PC-3 (cell line): ENCODE data around the gene CNKSR3. TPM values are rescaled to one million over a fixed set of nuclear protein-coding genes. Genes with fewer than 3 reads are reported as not detected.

Source experiments
- ATAC-seq: fragments of 200-7000 bp; cut with Tn5 transposase; 2 replicates; pipeline ENCODE4 v1.9.1; 2020; ENCODE audit warnings: mild to moderate bottlenecking, moderate library complexity
- BruUV-seq: library from RNA; stranded (reverse); fragments of 400-500 nt; replicated peaks from 2 replicates; lab custom pipeline; 2021; lab: Mats Ljungman, UMichigan
- CTCF ChIA-PET: fragments of 300-600 bp; sonication (Branson Sonifier 250); formaldehyde crosslinking; loops from one replicate; lab custom pipeline; 2022; ENCODE audit warnings: antibody characterized with exemption; lab: Charles Lee
- POLR2A ChIA-PET: fragments of 300-600 bp; sonication (Branson Sonifier 250); formaldehyde crosslinking; loops from one replicate; lab custom pipeline; 2022; ENCODE audit warnings: antibody characterized with exemption; ENCODE audit not compliant: unreplicated experiment; lab: Charles Lee
- DNase-seq: peaks from one replicate; pipeline ENCODE4 v3.0.0-alpha.2; 2015
- H2AFZ ChIP-seq: fragments of 300-600 bp; sonication (generic); 2 replicates; pipeline ENCODE4 v1.6.0; 2016; ENCODE audit warnings: antibody characterized with exemption, low read length
- H3F3A ChIP-seq: fragments of 300-600 bp; sonication (generic); one replicate; pipeline ENCODE4 v1.6.0; 2017; ENCODE audit warnings: antibody characterized with exemption, low read length, control low read depth, mild to moderate bottlenecking; ENCODE audit not compliant: unreplicated experiment
- H3K27ac ChIP-seq: fragments of 300-600 bp; sonication (generic); 2 replicates; pipeline ENCODE4 v1.5.1; 2016; ENCODE audit warnings: mild to moderate bottlenecking, low read length
- H3K27me3 ChIP-seq: fragments of 300-600 bp; sonication (generic); 2 replicates; pipeline ENCODE4 v1.6.1; 2016; ENCODE audit warnings: low read length, mixed read lengths
- H3K36me3 ChIP-seq: fragments of 300-600 bp; sonication (generic); 2 replicates; pipeline ENCODE4 v1.6.1; 2016; ENCODE audit warnings: low read depth, mixed run types, low read length, mixed read lengths
- H3K4me1 ChIP-seq: fragments of 300-600 bp; sonication (generic); 2 replicates; pipeline ENCODE4 v1.5.1; 2016; ENCODE audit warnings: low read length; ENCODE audit not compliant: insufficient read depth
- H3K4me2 ChIP-seq: fragments of 300-600 bp; sonication (generic); 2 replicates; pipeline ENCODE4 v1.6.0; 2016; ENCODE audit warnings: low read length
- H3K4me3 ChIP-seq: fragments of 300-600 bp; sonication (generic); 2 replicates; pipeline ENCODE4 v1.5.1; 2016; ENCODE audit warnings: mild to moderate bottlenecking, low read length, mixed read lengths
- H3K79me2 ChIP-seq: fragments of 300-600 bp; sonication (generic); 2 replicates; pipeline ENCODE4 v1.6.1; 2017; ENCODE audit warnings: low read length, mixed read lengths
- H3K9ac ChIP-seq: fragments of 300-600 bp; sonication (generic); 2 replicates; pipeline ENCODE4 v1.6.0; 2016; ENCODE audit warnings: mild to moderate bottlenecking, low read length
- H3K9me2 ChIP-seq: fragments of 300-600 bp; sonication (generic); replicated peaks from 2 replicates; pipeline ENCODE4 v1.6.1; 2016; ENCODE audit warnings: mixed run types, low read length, mixed read lengths
- H3K9me3 ChIP-seq: fragments of 300-600 bp; sonication (generic); 2 replicates; pipeline ENCODE4 v1.6.1; 2016; ENCODE audit warnings: low read length, mixed read lengths
- H4K20me1 ChIP-seq: fragments of 300-600 bp; sonication (generic); 2 replicates; pipeline ENCODE4 v1.6.1; 2016; ENCODE audit warnings: low read length, mixed read lengths
- EZH2 ChIP-seq: fragments of 300-600 bp; sonication (generic); IDR thresholded peaks from one replicate; pipeline ENCODE4 v1.6.1; 2017; ENCODE audit warnings: antibody characterized with exemption, mild to moderate bottlenecking, low read length; ENCODE audit not compliant: unreplicated experiment
- EZH2phosphoT487 ChIP-seq: fragments of 300-600 bp; sonication (generic); IDR thresholded peaks from 2 replicates; pipeline ENCODE4 v1.6.1; 2018; ENCODE audit warnings: mild to moderate bottlenecking, antibody characterized with exemption, low read length, borderline replicate concordance
- intact Hi-C: fragments of 100-400 bp; cut with micrococcal nuclease; formaldehyde crosslinking; loops from 2 replicates; pipeline ENCODE4 v1.9.0; 2023
- total RNA-seq: library from RNA; depleted of rRNA; stranded (reverse); fragments of >200 nt; gene quantifications from 2 replicates; pipeline ENCODE4 v1.2.3, GENCODE V29; 2014
- TF ChIP-seq, protein P1 (sequence below): fragments of 300-600 bp; sonication (generic); conservative IDR thresholded peaks from 2 replicates; pipeline ENCODE4 v1.5.1; 2017; ENCODE audit warnings: antibody characterized with exemption, low read depth, mild to moderate bottlenecking, low read length

The CNKSR3 gene
- total RNA-seq, 1 experiment from 2014 or later = 3.2 TPM

- Histone ChIP-seq H3K9me2 (no peaks in the 10 kb centered on the region), H2AFZ (no peak overlapping the region), H3K9ac (no peak overlapping the region), H3K27me3 (no peaks in the 10 kb centered on the region), H3K9me3 (no peaks in the 10 kb centered on the region), H3K79me2 (0 out of 2 replicates have a peak, but pooled peaks cover 5% of the 10 kb centered on the region), H4K20me1 (no peaks in the 10 kb centered on the region), H3F3A (no peaks in the 10 kb centered on the region), H3K27ac (no peak overlapping the region), H3K4me1 (peaks cover 23% of the 10 kb centered on the region), H3K36me3 (no peaks in the 10 kb centered on the region), H3K4me3 (no peak overlapping the region), H3K4me2 (no peak overlapping the region)
- BruUV-seq = no TSS peak
- CTCF ChIA-PET = no interaction called here
- intact Hi-C loops = no loop called here
- DNase-seq (no peak), ATAC-seq (no peak)
- TF ChIP-seq, protein P1, sequence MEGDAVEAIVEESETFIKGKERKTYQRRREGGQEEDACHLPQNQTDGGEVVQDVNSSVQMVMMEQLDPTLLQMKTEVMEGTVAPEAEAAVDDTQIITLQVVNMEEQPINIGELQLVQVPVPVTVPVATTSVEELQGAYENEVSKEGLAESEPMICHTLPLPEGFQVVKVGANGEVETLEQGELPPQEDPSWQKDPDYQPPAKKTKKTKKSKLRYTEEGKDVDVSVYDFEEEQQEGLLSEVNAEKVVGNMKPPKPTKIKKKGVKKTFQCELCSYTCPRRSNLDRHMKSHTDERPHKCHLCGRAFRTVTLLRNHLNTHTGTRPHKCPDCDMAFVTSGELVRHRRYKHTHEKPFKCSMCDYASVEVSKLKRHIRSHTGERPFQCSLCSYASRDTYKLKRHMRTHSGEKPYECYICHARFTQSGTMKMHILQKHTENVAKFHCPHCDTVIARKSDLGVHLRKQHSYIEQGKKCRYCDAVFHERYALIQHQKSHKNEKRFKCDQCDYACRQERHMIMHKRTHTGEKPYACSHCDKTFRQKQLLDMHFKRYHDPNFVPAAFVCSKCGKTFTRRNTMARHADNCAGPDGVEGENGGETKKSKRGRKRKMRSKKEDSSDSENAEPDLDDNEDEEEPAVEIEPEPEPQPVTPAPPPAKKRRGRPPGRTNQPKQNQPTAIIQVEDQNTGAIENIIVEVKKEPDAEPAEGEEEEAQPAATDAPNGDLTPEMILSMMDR = no peak
- TF ChIP-seq EZH2phosphoT487 (no peak), EZH2 (no peak)
- POLR2A ChIA-PET = interaction anchor here (0.5 kb wide), 1 partner anchor 8 kb away, joined by 8 read pairs; no protein-coding TSS in a partner anchor
Measured at GRCh38 chr6:154482858-154483257, 27.6 kb downstream of the CNKSR3 start.

- Histone ChIP-seq H3K9me3 (no peaks in the 10 kb centered on the region), H3K27me3 (no peaks in the 10 kb centered on the region), H3K79me2 (no peaks in the 10 kb centered on the region), H3K4me1 (peaks cover 16% of the 10 kb centered on the region), H3K27ac (no peak overlapping the region), H3K4me2 (no peak overlapping the region), H2AFZ (no peak overlapping the region), H4K20me1 (no peaks in the 10 kb centered on the region), H3K9ac (no peak overlapping the region), H3K4me3 (no peak overlapping the region), H3K36me3 (no peaks in the 10 kb centered on the region), H3K9me2 (no peaks in the 10 kb centered on the region), H3F3A (no peaks in the 10 kb centered on the region)
- POLR2A ChIA-PET = no interaction called here
- intact Hi-C loops = no loop called here
- no peak for ATAC-seq
- TF ChIP-seq, protein P1 = no peak
- no peak for TF ChIP-seq EZH2phosphoT487
- TF ChIP-seq EZH2 = no peak
- BruUV-seq = no TSS peak
- CTCF ChIA-PET = no interaction called here
- DNase-seq = no peak
Measured at GRCh38 chr6:154481521-154482013, 28.9 kb downstream of the CNKSR3 start.

- Histone ChIP-seq H3K4me1 (peaks cover 12% of the 10 kb centered on the region), H3K36me3 (no peaks in the 10 kb centered on the region), H3K79me2 (no peaks in the 10 kb centered on the region), H3K27ac (no peak overlapping the region), H3K9me3 (no peaks in the 10 kb centered on the region), H3F3A (no peaks in the 10 kb centered on the region), H2AFZ (no peak overlapping the region), H3K27me3 (no peaks in the 10 kb centered on the region), H3K4me2 (no peak overlapping the region), H3K9me2 (no peaks in the 10 kb centered on the region), H3K4me3 (no peak overlapping the region), H4K20me1 (no peaks in the 10 kb centered on the region), H3K9ac (no peak overlapping the region)
- POLR2A ChIA-PET = no interaction called here
- ATAC-seq = no peak
- intact Hi-C loops = no loop called here
- no peak for DNase-seq
- no TSS peak for BruUV-seq
- TF ChIP-seq, protein P1 = no peak
- TF ChIP-seq EZH2 (no peak), EZH2phosphoT487 (no peak)
- CTCF ChIA-PET = no interaction called here
Measured at GRCh38 chr6:154479771-154480639, 30.5 kb downstream of the CNKSR3 start.
